GM21723 (cell line): ENCODE data around the gene UACA.
"Not testable (repeated sequence)": the region's sequence is repeated elsewhere in the genome, so short reads cannot be mapped to it uniquely, and the experiment has no call there.

Experiments
- ATAC-seq: cut with Tn5 transposase; IDR thresholded peaks from one replicate; pipeline ENCODE4 v1.9.1; 2021; ENCODE audit warnings: mild to moderate bottlenecking, moderate library complexity; ENCODE audit not compliant: unreplicated experiment

The UACA gene

DNA sequence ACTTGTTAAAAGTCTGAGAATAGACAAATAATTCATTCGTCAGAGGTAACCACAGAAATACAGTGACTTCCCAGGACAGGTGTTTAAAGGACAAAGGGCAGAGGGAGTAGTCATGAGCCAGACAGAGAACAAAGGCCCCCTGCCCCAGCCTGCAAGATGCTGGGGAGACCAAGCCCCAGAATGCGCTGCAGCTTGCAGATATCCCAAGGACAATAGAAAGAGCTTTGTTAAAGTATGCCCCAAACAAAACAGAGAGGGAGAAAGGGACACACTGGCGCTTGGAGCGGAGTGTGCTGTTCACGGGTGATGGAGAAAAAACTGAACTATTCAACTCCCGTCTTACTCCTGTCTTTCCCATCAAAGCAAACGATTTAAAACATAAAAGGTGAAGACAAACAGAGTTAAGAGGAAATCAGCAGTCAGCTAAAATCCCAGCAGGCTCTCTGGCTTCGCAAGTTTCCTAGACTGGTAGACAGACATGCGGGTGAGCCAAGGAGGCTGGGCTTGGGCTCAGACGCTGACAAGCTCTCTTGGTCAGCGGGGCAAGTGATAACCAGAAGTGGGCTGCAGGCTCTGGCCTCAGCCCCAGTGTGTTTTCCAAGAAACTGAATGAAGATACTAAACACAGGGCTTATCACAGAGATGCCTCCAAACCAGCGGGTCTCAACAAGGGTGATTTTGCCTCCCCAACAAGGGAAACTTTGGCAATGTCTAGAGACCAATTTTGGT lies 130.1 kb downstream of the UACA start:
- no peak for ATAC-seq

DNA sequence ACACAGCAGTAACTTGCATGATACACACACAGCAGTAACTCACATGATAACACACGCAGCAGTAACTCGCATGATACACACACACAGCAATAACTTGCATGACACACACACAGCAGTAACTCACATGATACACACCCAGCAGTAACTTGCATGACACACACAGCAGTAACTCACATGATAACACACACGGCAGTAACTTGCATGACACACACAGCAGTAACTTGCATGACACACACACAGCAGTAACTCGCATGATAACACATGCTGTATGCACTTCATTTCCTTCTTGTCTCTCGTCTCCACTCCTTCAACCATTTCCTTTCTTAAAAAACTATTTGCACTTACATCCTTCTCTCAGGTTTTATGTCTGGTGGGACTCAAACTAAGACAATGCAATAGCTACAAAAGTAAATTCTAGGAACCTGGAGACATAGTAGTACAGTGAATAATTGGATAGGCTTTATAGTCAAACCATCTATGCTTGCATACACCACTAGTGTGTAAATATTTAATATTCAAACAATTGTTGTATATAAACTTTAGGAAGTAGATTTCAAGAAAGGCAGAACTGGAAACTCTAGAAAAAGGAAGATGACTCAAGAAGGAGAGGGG lies 130.8 kb downstream of the UACA start:
- ATAC-seq = no peak

GRCh38 chr15:70632079-70632478 lies 131.3 kb downstream of the UACA start:
- no peak for ATAC-seq

GRCh38 chr15:70629735-70630273 lies 133.6 kb downstream of the UACA start:
- no peak for ATAC-seq

DNA sequence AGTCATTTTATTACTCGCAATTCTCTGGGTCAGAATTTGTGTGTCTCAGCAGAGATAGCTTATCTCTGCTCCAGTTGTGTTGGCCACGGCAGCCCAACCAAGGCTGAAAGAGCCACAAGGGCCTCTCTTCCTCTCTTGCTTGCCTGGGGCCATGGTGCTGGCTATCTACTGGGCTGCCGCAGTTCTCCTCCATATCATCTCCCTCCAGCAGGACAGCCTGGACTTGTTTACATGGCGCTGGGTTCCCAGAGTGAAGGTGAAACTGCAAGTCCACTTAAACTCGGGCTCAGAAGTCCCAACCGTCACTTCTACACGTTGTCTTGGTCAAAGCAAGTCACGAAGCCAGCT lies 134.8 kb downstream of the UACA start:
- no peak for ATAC-seq

- no peak for ATAC-seq
Measured at GRCh38 chr15:70627734-70628548, 135.4 kb downstream of the UACA start.

DNA sequence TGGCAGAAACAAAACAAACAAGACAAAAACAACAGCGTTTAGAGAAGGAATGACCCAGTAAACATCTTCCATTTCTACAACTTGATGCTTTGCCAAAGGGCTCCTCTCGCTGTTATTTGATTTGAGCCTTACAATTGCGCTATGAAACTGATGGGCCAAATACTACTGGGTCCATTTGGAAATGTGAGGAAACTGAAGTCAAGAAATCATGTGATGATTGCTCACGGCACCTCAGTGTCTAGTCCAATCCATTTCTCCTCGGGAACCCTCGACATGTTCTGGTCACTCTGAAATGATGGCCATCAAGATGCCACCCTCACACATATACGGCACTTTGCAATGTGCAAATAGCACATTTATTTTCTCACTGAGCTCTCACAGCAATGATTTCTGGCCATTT lies 136.0 kb downstream of the UACA start:
- no peak for ATAC-seq

- no peak for ATAC-seq
Measured at GRCh38 chr15:70625438-70625837, 137.9 kb downstream of the UACA start.

DNA sequence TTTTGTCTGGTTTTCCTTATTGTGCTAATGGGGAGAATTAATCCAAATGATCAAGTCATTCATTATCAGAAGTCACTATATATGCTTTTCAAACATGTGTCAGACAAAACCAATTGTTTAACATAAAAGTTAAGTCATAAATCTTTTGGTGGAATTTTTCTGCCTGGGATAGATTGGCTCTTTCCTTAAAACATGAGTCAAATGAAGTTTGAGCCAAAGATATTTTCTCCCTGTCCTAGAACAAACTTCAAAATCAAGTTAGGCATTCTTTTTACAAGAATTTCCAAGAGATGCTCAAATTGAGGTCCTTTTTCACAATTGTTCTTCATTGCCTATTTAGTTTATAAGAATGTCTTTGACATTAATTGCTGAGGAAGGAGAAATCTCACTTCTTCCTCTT lies 138.3 kb downstream of the UACA start:
- ATAC-seq = no peak

- no peak for ATAC-seq
Measured at GRCh38 chr15:70618929-70619328, 144.4 kb downstream of the UACA start.

- ATAC-seq = no peak
Measured at GRCh38 chr15:70617911-70618287, 145.5 kb downstream of the UACA start.

DNA sequence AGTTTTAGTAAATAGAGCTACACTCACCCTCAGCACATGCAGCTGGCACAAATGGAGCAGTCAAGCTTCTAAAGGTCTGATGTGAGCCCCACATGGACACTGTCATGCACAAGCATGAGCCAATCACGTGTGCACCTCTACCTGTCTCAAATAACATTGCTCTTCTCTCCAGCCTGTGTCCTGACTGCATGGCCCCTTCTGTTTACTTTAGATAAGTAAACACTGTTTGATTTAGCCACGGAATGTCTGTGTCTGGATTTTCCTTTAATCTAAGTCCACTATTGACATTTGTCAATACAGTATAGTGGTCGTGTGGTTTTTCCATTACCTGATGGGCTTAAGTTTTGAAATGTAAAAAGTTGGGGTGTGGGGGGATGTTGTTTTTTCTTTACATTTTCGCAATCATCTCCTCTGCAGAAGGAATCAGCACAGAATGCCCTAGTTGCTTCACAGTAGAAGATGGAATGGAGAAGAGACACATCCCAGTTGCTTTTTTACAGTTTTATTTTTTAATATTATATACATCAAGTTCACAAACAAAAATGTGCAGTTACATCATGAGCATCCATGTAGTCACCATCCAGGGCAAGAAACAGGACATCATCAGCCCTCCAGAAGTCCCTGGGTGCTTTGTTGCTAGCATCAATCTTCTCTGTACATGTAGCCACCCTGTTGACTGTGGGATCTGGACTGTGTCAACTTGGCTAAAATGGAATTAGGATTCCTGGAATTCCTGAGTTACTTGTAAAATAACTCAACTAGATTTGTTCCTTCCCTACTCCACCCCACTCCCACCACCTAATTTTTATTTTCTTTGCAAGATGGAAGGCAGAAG lies 146.1 kb downstream of the UACA start:
- no peak for ATAC-seq

DNA sequence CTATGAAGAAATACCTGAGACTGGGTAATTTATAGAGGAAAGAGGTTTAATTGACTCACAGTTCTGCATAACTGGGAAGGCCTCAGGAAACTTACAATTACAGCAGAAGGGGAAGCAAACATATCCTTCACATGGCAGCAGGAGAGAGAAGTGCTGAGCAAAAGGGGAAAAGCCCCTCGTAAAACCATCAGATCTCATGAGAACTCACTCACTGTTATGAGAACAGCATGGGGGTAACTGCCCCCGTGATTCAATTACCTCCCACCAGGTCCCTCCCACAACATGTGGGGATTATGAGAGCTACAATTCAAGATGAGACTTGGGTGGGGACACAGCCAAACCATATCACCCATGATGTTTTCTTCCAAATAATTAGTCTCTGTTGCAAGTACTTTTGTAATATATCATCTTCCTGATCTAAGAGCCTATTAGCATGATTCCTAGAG lies 147.0 kb downstream of the UACA start:
- ATAC-seq = not testable (repeated sequence)

DNA sequence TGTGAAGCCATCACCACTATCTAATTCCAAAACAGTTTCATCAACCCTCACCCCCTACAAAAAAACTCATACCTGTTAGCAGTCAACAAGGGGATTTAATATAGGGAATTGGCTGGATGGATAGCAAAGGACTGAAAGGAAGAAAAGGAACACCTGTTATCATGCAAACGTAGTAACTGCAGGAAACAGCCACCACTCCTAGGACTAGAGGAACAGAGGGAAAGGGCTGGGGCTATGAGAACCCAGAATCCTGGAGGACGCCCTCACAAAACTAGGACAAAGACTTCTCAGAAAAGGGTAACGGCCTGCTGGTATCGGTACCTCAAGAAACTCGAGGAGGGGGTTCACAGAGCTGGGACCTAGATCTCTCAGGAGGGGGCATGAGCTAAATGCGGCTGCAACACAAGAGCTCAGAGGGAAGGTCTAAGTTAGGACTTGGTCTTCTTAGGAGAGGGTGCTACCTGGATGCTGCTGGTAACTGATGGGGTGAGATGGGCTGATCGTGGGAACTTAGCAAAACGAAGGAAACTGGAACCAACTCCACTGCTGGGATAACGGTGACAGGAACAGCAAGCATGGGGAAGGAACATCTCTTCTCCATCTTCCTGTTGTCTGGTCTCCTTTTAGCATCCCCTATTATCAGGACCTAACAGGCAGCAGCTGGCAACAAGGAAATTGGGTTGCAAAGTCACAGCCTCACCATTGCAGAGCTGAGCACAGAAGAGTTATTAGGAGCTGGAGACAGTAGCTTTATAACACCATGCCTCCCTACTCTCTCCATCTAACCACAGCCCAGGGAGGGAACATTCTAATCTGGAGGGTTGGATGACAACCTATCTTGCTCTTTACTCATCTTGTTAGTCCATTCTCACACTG lies 147.7 kb downstream of the UACA start:
- ATAC-seq = no peak

DNA sequence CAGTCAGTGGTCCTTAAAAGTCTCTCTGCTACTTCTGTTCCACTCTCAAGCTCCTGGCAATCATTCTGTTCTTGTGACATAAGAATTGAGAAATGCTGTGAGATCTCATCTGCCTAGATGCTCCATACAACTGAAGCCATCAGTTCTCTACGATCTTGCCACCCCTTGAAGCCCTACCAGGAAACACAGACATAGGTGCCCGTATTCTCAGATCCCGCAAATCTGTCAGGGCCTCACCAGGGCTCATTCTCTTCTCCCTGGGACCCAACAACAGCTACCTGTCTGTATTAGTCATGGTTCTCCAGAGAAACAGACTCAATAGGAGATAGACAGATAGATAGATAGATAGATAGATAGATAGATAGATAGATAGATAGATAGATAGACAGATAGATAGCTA lies 149.1 kb downstream of the UACA start:
- no peak for ATAC-seq

- ATAC-seq = no peak
Measured at GRCh38 chr15:70613271-70613670, 150.1 kb downstream of the UACA start.

- no peak for ATAC-seq
Measured at GRCh38 chr15:70611286-70611685, 152.1 kb downstream of the UACA start.

- no peak for ATAC-seq
Measured at GRCh38 chr15:70610541-70610940, 152.8 kb downstream of the UACA start.

- ATAC-seq = no peak
Measured at GRCh38 chr15:70609889-70610288, 153.5 kb downstream of the UACA start.

DNA sequence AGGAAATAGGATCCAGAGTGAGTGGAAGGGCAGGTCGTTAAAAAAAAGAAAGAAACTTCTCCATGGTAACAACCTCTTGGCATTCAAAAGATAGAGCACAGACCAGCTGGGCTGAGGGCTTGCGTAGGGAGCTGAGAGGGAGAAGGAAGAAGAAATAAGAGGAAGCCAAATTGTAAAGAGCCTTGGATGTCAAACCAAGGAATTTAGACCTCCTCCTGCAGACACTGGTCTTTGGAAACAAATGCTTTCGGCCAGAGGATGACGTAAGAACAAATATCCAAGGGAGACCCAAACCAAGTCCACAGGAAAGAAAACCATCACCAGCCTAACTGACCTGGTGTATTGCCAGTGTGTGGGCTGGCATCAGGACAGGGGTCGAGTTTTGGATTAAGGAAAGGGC lies 155.2 kb downstream of the UACA start:
- no peak for ATAC-seq
